Omental fat pad (tissue), 4 donors: Measurements from ENCODE around the gene BAIAP2. TPM values are rescaled to one million over a fixed set of nuclear protein-coding genes. Genes with fewer than 3 reads are reported as not detected.

ENCODE experiments used
- ATAC-seq: fragments of 150-250 bp; one replicate; pipeline ENCODE4 v1.9.1; 2016; ENCODE audit warnings: mild to moderate bottlenecking, moderate library complexity; ENCODE audit not compliant: low FRiP score
- DNase-seq: peaks from one replicate; pipeline ENCODE4 v3.0.0-alpha.2; 2019; ENCODE audit warnings: low spot score
- CTCF ChIP-seq, 3 donors: fragments of 450-650 bp; IDR thresholded peaks; one replicate each; pipeline ENCODE4 v1.5.1; 2016 to 2017; ENCODE audit warnings: antibody characterized with exemption in 3 of 3, mild to moderate bottlenecking in 3 of 3, moderate library complexity in 2 of 3
- total RNA-seq, 4 donors: library from RNA; depleted of rRNA; stranded (reverse); fragments of >200 nt; gene quantifications; one replicate each; pipeline ENCODE4 v1.1.0, GENCODE V29; 2016

BAIAP2 gene
- total RNA-seq, 4 donors from 2014 or later: 15.9 to 50.2 (median 36.4) TPM

DNA sequence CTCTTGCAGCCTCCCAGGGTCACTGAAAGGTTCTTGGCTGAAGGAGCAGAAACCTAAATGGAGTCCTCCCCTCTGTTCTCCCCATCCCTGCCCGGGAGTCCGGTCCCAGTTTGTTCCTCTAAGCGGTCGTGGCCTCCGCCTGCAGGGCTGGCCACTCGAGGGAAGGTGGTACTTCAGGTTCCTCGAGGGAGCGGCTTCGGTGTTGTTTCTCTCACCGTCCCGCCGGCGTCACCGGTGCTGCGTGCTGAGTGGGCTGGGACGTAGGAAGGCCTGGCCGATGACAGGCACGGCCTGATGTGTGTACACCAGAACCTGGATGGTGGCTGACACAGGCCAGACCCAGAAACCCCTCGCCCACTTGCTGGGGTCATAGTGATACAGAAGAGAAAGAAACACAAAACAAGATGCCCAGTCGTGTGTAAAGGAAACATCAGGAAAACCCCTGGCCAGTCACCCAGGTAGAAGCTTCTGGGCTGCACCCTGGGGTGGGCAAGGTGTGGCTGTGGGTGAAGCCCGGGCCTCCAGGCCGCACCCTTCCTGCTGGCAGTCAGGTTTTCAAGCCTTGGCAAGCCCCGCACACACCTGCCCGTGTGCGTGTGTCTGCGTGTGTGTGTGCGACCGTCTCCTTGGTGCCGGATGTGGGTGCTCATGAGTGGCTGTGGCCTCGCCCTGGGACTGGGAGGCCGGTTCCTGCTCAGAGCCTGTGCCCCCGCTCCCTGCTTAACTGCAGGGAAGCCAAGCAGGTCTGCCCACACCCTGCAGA is 52.0 kb downstream of the BAIAP2 start:
- DNase-seq (no peak), ATAC-seq (no peak)
- no peak for TF ChIP-seq CTCF (IDR thresholded peaks at IDR 0.05)

DNA sequence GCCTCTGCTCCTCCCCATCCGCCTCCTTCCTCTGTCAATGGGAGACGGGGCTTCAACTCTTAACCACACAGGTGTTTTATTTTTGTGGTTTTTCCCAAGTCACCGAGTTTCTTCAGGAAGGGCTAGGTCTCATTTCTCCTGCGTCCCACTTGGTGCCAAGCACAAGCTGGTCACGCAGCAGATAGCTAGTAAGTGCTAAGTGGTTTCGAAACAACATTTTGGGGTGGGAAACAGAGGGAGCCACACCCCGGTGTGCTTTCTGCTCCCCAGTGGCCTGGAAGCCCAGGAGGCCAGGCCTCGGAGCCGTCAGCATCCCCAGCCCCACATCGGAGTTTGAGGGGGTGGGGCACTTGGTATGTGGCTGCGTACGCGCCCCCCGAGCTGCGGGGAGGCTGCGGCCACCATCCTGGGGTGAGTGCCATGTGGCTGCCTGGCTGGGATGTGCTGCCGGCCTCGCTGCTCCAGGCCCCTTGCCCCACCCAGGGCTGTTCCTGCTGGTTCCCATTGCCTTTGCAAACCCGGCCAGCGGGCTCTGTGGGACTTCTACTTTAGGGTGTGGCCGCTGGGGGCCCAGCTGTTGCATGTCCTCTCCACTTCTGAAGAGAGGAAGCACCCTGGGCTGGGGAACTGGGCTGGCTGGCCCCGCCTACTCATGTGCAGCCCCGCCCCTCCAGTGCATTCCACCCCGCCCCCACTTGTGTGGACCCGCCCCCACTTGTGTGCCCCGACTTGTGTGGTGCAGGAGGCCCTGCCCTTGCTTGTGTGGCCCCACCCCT is 55.6 kb downstream of the BAIAP2 start:
- no peak for DNase-seq
- ATAC-seq: no peak
- no peak for TF ChIP-seq CTCF (IDR thresholded peaks at IDR 0.05)

DNA sequence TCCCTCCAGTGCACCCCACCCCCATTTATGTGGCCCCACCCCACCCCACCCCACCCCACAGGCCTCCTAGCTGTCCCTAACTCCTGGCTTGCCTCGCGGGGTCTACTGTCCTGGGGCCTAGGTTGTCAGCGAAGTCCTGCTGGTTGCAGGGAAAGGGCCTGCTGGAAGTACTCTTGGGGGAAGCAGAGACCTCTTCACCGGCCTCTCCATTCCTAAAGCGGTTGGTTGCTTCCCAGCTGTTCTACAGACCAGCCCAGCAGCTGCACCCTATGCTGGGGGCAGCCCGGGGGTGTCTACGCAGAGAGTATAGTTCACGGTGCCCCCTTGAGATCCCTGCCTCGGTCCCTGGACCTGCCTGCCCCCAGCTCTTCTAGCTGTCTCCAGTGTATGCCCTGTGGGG is 56.2 kb downstream of the BAIAP2 start:
- DNase-seq (no peak), ATAC-seq (no peak)
- TF ChIP-seq CTCF (IDR thresholded peaks at IDR 0.05): no peak

DNA sequence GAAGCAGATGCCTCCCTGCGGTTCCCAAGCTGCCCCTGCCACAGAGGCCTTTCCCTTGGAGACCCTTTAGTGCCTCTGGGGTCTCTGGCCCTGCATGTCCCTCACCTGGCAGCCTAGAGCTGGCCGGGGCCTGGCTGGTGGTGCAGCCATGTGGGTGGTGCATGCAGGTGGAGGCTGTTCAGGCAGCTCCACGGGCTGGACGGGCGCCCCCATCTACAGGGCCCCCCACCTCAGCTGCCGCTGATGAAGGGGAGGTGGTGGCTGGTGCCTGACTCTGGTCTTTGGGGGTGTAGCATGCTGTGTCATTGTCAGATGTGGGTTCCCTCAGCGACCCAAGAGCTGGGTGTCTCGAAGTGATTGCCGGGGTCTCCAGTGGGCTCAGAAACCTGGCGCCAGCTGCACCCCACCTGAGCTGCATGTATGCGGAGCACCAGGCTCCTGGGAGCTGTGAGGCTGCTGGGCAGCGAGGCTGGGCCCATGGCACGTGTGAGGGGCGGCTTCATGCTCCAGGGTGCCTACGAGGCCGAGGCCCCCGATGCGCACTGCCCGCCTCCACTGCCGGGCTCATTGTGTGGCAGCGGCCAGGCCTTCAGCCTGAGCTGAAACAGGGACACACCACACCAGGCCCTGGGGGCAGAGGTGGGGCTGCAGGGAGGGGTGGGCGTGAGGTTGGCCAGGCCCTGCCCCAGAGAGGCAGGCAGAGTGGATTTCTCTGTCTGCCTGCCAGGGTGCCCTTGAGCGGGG is 57.0 kb downstream of the BAIAP2 start:
- no peak for TF ChIP-seq CTCF (IDR thresholded peaks at IDR 0.05)
- ATAC-seq (no peak), DNase-seq (no peak)

DNA sequence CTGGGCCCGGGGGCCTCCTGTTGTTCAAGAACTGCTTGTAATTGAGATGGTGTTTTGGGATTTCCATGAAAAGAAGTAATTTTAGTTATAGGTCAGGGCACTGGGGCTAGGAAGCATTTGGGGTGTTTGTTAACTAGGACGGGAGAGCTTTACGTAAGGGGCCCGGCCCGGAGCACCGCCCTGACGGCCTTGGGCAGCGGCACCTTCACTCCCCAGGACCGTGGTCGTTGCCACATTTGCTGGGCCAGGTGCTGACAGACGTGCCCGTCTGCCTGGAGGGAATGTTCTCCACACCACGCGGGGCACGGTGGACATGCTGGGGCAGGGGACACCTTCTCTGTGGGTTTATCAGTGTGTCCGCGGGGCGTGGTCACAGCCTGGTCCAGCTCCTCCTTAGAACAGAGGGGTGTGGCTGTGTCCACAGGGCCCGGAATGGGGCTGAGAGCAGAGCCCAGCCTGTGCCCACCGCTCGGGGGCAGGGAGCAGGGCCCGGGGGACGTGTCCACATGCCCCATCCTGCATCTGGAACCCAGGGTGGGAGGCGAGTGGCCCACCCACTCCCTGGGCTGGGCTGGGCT is 57.7 kb downstream of the BAIAP2 start:
- ATAC-seq (no peak), DNase-seq (no peak)
- TF ChIP-seq CTCF (IDR thresholded peaks at IDR 0.05): no peak

DNA sequence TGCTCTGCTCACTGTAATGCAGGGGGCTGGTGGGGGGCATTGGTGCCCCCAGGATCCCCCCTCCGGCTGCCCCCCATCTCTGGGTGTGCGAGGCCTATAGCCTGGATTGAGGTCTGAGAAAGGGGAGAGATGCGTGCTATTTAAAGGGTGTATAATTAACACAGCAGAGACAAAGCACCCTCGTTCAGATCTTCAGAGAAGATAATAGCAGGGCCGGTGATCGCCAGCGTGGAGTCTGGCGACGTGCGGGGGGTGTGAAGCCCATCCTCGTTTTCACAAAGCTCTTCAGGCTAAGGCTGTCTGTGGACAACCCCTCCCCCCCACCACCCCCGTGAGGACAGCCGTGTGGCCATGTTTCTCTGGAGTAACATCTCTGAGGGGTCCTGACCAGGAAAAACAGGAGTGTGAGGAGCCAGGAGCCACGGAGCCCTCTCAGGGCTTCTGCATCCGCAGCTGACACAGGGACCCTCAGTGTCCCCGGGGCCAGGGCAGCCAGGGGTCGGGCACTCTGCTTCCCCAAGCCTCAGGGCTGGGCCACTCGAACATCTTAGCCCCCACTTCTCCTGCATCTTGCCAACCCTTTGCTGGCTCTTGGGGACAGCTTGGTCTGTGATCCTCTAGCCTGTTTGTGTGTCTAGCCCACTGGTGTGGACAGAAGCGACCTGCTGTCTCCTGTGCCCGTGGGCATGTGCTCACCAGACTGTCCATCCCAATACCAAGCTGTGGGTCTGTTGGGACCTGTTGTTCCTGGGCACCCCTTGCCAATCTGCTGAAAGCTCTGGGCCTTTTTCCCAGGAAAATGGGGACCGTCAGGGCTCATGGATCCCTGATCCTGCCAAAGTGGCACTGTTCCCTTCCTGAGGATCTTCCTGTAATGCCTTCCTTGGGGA is 58.9 kb downstream of the BAIAP2 start:
- no peak for ATAC-seq
- DNase-seq: no peak
- TF ChIP-seq CTCF (IDR thresholded peaks at IDR 0.05): no peak
